ENCODE data around the gene FAM118B. TPM values are rescaled to one million over a fixed set of nuclear protein-coding genes. Genes with fewer than 3 reads are reported as not detected.

Gene FAM118B
- total and polyA plus RNA-seq, 4 donors: 3.7 to 12.0 (median 6.6) TPM

DNA sequence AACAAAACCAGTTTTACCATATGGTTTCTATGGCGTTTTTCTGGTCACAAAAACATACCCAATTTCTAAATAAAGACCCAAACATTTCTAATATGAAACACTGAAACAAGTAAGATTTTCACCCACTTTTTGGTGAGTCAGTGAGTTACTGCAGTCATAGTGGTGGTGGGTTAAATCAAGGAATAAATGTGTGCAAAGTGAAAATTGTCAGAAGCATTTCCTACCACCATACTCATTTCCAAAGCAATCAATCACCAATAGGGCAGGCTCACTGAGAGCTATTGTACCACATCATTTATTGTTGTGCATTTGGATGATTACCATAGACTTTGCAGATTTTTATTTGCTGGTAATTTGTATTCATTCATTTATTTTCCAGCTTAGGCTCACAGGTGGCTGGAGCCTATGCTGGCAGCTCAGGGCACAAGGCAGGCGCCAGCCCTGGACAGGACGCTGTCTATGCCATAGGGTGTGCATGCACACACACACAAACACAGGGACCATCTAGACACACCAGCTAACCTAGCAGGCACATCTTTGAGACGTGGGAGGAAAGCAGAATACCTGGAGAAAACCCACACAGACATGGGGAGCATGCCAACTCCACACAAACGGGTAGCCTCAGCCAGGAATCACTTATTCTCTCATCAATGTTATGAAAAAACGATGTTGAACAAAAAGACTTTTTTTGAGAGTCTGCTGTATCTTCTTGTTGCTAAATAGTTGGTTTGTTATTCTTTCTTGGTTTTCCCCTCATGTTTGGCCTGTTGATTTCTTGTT is 5.1 kb downstream of the FAM118B start:
- no peak overlapping the region for H3K4me3 ChIP-seq (ENCODE audit: low read depth in 1 of 3, low read length in 3 of 3)
- DNase-seq (ENCODE audit: low spot score): no peak
- no peak for TF ChIP-seq GABPA (IDR thresholded peaks at IDR 0.05 in 1 of 2, conservative IDR thresholded peaks at IDR 0.05 in 1 of 2)
- TF ChIP-seq, protein P1, sequence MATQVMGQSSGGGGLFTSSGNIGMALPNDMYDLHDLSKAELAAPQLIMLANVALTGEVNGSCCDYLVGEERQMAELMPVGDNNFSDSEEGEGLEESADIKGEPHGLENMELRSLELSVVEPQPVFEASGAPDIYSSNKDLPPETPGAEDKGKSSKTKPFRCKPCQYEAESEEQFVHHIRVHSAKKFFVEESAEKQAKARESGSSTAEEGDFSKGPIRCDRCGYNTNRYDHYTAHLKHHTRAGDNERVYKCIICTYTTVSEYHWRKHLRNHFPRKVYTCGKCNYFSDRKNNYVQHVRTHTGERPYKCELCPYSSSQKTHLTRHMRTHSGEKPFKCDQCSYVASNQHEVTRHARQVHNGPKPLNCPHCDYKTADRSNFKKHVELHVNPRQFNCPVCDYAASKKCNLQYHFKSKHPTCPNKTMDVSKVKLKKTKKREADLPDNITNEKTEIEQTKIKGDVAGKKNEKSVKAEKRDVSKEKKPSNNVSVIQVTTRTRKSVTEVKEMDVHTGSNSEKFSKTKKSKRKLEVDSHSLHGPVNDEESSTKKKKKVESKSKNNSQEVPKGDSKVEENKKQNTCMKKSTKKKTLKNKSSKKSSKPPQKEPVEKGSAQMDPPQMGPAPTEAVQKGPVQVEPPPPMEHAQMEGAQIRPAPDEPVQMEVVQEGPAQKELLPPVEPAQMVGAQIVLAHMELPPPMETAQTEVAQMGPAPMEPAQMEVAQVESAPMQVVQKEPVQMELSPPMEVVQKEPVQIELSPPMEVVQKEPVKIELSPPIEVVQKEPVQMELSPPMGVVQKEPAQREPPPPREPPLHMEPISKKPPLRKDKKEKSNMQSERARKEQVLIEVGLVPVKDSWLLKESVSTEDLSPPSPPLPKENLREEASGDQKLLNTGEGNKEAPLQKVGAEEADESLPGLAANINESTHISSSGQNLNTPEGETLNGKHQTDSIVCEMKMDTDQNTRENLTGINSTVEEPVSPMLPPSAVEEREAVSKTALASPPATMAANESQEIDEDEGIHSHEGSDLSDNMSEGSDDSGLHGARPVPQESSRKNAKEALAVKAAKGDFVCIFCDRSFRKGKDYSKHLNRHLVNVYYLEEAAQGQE (IDR thresholded peaks at IDR 0.05): no peak
- TF ChIP-seq RAD21 (IDR thresholded peaks at IDR 0.05): no peak
- no peak for TF ChIP-seq TAF1 (conservative IDR thresholded peaks at IDR 0.05)
- TF ChIP-seq, protein P2, sequence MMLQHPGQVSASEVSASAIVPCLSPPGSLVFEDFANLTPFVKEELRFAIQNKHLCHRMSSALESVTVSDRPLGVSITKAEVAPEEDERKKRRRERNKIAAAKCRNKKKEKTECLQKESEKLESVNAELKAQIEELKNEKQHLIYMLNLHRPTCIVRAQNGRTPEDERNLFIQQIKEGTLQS (IDR thresholded peaks at IDR 0.05): no peak
- H3K9ac ChIP-seq (ENCODE audit: low read depth in 1 of 2, low read length in 2 of 2): no peak overlapping the region
- WGBS: 91% methylated on average over 6 of the region's 6 CpGs
- H3K9me3 ChIP-seq (ENCODE audit: control insufficient read depth in 4 of 4, low read length in 3 of 4): no peaks in the 10 kb centered on the region
- H3K36me3 ChIP-seq (ENCODE audit: control insufficient read depth in 4 of 4, insufficient read depth in 3 of 4, low read depth in 1 of 4, low read length in 3 of 4): no peaks in the 10 kb centered on the region
- H3K27me3 ChIP-seq (ENCODE audit: control insufficient read depth in 4 of 4, insufficient read depth in 4 of 4, low read length in 3 of 4): no peaks in the 10 kb centered on the region
- peaks cover 0 to 20% (median 16%) of the 10 kb centered on the region in 4 donors for H3K4me1 ChIP-seq (ENCODE audit: control insufficient read depth in 4 of 4, insufficient read depth in 4 of 4, low read length in 3 of 4)
- no peak overlapping the region for H3K27ac ChIP-seq (ENCODE audit: low read depth in 1 of 2, low read length in 2 of 2)

DNA sequence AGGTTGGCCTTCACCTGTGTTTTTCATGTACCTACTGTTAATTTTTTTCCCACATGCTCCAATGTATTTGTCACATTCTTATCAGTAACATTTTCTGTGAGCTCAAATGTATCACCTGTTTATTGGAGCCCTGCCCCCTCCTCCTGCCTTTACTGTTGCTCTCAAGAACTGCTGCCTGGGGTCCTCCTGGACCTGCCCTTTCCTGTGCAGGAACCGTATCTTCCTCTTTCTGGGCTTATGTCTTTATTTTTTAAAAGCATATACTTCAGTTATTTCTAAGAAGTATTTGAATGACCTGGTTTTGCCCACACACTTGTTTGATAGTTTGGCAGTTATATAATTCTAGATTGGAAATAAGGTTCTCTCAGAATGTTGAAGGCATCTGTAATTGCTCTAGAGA is 5.9 kb downstream of the FAM118B start:
- WGBS: 70% methylated on average over 1 of the region's 1 CpG

More for the DNA sequence above, 5.9 kb downstream of the FAM118B start:
- Histone ChIP-seq H3K4me3 (ENCODE audit: low read depth in 1 of 3, low read length in 3 of 3) (no peak overlapping the region), H3K4me1 (ENCODE audit: control insufficient read depth in 4 of 4, insufficient read depth in 4 of 4, low read length in 3 of 4) (peaks cover 0 to 14% (median 10%) of the 10 kb centered on the region in 4 donors), H3K27me3 (ENCODE audit: control insufficient read depth in 4 of 4, insufficient read depth in 4 of 4, low read length in 3 of 4) (no peaks in the 10 kb centered on the region), H3K9me3 (ENCODE audit: control insufficient read depth in 4 of 4, low read length in 3 of 4) (no peaks in the 10 kb centered on the region), H3K27ac (ENCODE audit: low read depth in 1 of 2, low read length in 2 of 2) (no peak overlapping the region), H3K9ac (ENCODE audit: low read depth in 1 of 2, low read length in 2 of 2) (no peak overlapping the region), H3K36me3 (ENCODE audit: control insufficient read depth in 4 of 4, insufficient read depth in 3 of 4, low read depth in 1 of 4, low read length in 3 of 4) (no peaks in the 10 kb centered on the region)
- DNase-seq (ENCODE audit: low spot score): no peak
- no peak for TF ChIP-seq FOXA1 (IDR thresholded peaks at IDR 0.05)
- TF ChIP-seq GABPA (IDR thresholded peaks at IDR 0.05 in 1 of 2, conservative IDR thresholded peaks at IDR 0.05 in 1 of 2): no peak
- no peak for TF ChIP-seq JUND (IDR thresholded peaks at IDR 0.05)
- no peak for TF ChIP-seq RAD21 (IDR thresholded peaks at IDR 0.05)
- TF ChIP-seq HNF4A (conservative IDR thresholded peaks at IDR 0.05): no peak
- TF ChIP-seq FOXA2 (IDR thresholded peaks at IDR 0.05): no peak
- TF ChIP-seq, protein P3, sequence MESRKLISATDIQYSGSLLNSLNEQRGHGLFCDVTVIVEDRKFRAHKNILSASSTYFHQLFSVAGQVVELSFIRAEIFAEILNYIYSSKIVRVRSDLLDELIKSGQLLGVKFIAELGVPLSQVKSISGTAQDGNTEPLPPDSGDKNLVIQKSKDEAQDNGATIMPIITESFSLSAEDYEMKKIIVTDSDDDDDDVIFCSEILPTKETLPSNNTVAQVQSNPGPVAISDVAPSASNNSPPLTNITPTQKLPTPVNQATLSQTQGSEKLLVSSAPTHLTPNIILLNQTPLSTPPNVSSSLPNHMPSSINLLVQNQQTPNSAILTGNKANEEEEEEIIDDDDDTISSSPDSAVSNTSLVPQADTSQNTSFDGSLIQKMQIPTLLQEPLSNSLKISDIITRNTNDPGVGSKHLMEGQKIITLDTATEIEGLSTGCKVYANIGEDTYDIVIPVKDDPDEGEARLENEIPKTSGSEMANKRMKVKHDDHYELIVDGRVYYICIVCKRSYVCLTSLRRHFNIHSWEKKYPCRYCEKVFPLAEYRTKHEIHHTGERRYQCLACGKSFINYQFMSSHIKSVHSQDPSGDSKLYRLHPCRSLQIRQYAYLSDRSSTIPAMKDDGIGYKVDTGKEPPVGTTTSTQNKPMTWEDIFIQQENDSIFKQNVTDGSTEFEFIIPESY (IDR thresholded peaks at IDR 0.05): no peak
- no peak for TF ChIP-seq HNF4G (IDR thresholded peaks at IDR 0.05)
- TF ChIP-seq, protein P4, sequence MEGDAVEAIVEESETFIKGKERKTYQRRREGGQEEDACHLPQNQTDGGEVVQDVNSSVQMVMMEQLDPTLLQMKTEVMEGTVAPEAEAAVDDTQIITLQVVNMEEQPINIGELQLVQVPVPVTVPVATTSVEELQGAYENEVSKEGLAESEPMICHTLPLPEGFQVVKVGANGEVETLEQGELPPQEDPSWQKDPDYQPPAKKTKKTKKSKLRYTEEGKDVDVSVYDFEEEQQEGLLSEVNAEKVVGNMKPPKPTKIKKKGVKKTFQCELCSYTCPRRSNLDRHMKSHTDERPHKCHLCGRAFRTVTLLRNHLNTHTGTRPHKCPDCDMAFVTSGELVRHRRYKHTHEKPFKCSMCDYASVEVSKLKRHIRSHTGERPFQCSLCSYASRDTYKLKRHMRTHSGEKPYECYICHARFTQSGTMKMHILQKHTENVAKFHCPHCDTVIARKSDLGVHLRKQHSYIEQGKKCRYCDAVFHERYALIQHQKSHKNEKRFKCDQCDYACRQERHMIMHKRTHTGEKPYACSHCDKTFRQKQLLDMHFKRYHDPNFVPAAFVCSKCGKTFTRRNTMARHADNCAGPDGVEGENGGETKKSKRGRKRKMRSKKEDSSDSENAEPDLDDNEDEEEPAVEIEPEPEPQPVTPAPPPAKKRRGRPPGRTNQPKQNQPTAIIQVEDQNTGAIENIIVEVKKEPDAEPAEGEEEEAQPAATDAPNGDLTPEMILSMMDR (IDR thresholded peaks at IDR 0.05; ENCODE audit: low read depth, low read length, missing input control): no peak
- TF ChIP-seq RXRA (IDR thresholded peaks at IDR 0.05): no peak
- TF ChIP-seq, protein P2 (IDR thresholded peaks at IDR 0.05): no peak
- no peak for TF ChIP-seq EGR1 (IDR thresholded peaks at IDR 0.05; ENCODE audit: low read depth in 2 of 2)
- TF ChIP-seq NR2F2 (IDR thresholded peaks at IDR 0.05): no peak
- TF ChIP-seq YY1 (IDR thresholded peaks at IDR 0.05): no peak
- TF ChIP-seq SP1 (IDR thresholded peaks at IDR 0.05): no peak
- TF ChIP-seq, protein P1 (IDR thresholded peaks at IDR 0.05): no peak
- TF ChIP-seq, protein P5, sequence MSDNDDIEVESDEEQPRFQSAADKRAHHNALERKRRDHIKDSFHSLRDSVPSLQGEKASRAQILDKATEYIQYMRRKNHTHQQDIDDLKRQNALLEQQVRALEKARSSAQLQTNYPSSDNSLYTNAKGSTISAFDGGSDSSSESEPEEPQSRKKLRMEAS (IDR thresholded peaks at IDR 0.05): no peak
